Limb (tissue), 2 donors: ENCODE data around the gene DYNC1I1.

Experiments used
- DNase-seq, 2 donors: peaks; one replicate each; pipeline ENCODE4 v3.0.0-alpha.2; 2016; ENCODE audit errors: extremely low spot score in 2 of 2

DYNC1I1 gene

GRCh38 chr7:96127746-96128145, 355.4 kb downstream of the DYNC1I1 start:
- no peak for DNase-seq

- no peak for DNase-seq
Observed at GRCh38 chr7:96131525-96131924, 359.2 kb downstream of the DYNC1I1 start.

GRCh38 chr7:96135241-96135640, 362.9 kb downstream of the DYNC1I1 start:
- DNase-seq: no peak

GRCh38 chr7:96136600-96137239, 364.4 kb downstream of the DYNC1I1 start:
- DNase-seq: no peak

DNA sequence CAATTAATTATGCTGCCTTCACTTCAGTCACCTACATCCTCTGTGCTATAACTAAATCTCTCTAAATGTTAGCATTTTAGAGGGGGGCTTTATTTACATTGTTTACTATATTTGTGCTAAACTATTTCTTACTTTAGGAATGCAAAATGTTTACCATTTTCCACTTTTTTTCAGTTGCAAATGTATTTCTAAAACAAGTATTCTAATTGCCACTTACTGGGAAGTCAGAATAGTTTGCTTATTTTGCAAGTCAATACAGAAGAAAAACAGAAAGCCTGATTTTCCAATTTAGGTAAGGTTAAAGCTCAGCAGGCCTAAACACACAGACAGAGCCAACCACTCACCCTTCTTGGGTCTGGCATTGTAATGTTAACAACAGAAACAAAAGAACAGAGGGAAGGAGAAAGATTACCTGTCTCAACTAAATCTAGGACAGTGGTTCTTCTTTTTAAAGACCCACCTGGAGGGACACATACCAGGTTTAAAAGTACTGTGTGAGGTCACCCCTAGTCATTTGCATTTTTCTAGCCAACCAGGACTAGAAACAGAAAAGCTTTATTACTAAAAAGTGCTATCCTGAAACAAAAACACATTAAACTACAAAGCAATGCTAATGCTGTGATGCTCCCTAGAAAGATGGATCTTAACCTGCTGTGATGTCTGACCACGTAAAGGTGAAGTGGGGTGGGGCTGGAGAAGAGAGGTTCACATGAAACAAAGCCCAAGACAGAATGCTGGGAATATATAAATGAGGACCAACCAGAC, 371.3 kb downstream of the DYNC1I1 start:
- DNase-seq: no peak

DNA sequence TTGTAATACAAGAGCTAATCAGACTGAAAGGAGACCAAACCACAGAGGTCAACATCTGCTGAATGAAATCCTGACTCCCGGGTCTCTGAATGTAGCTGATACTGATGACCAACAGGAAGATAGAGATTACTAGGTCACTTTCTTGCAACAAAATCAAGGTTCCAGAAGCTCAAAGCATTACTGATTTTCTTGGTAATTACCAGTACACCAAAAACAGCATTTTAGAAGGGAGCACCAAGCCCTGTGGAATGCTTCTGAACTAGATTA, 371.8 kb downstream of the DYNC1I1 start:
- no peak for DNase-seq
